ENCODE results near the gene PTPRR.

The PTPRR gene

GRCh38 chr12:70683976-70684375, 236.6 kb downstream of the PTPRR start:
- DNase-seq = no peak

GRCh38 chr12:70671698-70672097, 248.8 kb downstream of the PTPRR start:
- no peak for DNase-seq

DNA sequence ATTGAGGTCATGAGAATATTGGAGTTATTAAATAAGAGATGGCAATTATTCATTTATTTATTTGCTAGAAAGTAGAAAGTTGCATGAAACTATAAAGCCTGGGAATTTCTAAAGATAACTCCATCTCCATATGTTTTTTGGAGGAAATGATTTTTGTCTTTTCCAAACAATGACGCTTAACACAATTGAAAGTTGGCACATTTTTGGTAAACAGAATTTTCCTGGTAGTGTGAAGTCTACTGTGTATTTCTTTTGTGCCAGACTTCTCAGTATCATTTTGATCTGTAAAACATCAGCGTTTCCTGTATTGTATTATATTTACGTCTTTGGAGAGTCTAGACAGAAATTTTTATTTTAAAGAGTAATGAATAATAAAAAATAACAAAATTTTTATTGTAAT, 249.6 kb downstream of the PTPRR start:
- DNase-seq = no peak

- no peak for DNase-seq
Observed at GRCh38 chr12:70667253-70667652, 253.3 kb downstream of the PTPRR start.

DNA sequence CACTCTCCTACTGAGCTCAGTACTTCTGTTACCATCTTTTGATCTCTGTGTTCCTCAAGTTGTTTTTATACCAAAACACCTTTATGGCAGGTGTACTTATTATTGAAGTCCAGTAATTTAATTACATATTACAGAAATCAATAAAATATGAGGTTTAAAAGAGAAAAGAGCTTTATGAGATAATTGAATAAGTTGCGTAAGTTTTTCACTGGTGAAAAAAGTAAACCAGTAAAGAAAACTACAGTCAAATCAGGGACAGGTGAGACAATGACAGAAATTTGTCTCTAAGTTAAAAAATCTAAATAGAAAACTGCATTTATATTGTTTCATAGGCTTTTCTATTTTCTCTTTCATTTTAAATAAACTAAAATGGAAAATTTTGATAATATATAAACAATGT, 254.2 kb downstream of the PTPRR start:
- no peak for DNase-seq

- no peak for DNase-seq
Observed at GRCh38 chr12:70664465-70664881, 256.1 kb downstream of the PTPRR start.

DNA sequence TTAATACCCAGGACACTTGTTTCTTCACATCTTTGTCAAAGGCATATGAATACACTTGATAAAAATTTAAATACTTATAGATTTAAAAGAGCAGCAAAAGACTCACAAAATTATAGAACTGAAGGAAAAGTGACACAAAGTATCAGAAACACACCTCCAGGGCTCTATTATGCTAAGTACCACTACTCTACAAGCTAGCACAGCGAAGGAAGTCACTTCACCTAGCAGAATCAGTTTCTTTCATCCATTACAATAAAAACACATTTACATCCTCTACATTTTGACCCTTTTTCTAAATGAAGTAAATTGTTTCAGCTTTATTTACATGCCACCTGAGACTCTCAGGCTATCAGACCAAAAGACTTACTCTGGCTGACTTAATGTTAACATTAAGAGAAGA, 256.7 kb downstream of the PTPRR start:
- DNase-seq = no peak

DNA sequence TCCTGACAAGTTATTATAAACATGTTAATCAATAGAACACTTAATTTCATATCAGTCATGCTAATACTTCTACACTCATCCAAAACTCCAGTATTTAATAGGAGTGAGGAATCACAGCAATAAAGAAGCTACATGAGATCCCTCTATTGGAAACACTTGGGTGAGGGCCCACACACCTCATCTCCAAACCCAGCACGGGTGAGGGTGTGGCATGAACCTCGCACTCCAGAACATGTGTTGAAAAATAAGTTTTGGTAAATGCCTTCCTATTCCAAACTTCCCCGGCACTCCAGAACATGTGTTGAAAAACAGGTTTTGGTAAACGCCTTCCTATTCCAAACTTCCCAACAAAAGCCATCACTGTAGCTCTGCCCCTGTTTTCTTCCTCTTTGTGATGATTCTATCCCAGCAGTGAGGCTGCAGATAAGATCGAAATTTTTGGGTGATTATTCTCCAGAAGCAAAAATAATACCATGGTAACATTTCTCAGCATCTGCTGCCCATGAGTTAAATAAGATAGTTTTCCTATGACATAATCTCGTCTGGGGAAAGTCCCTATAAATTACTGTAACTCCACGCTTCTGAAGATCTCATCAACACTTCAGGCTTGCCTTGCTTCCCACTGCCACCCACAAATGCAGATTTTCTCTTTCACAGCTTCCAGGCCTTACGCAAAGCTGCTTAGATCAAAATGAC, 258.9 kb downstream of the PTPRR start:
- DNase-seq = no peak

DNA sequence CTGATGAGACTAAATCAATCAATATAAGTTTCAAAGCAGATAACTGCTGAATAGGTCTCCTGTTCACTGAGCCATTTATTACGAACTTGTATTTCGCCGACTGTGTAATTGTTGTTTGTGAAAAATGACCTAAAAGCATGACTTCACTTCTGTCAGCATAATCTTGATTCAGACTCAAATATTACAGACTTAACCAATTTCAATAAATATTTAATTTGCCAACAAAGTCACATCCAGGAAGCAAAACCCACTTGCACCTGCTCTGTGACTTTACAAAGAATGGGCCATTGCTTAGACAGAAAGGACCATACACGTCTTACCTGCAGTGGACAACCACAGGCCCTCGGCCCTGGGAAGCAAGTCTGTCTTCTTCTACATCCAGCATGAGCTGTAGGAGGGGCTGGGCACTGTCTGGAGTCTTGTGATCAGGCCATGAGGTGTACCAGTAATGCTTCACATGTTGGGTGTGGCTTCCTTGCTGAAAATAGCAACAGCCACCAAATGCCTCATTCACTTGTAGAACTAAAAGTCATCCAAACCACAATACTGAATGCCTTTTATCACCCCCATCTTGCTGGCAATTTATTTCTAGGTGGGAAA, 259.8 kb downstream of the PTPRR start:
- DNase-seq = no peak

- no peak for DNase-seq
Observed at GRCh38 chr12:70660002-70660604, 260.4 kb downstream of the PTPRR start.

GRCh38 chr12:70659077-70659606, 261.4 kb downstream of the PTPRR start:
- DNase-seq = no peak

- DNase-seq = no peak
Observed at GRCh38 chr12:70657616-70658286, 262.8 kb downstream of the PTPRR start.

DNA sequence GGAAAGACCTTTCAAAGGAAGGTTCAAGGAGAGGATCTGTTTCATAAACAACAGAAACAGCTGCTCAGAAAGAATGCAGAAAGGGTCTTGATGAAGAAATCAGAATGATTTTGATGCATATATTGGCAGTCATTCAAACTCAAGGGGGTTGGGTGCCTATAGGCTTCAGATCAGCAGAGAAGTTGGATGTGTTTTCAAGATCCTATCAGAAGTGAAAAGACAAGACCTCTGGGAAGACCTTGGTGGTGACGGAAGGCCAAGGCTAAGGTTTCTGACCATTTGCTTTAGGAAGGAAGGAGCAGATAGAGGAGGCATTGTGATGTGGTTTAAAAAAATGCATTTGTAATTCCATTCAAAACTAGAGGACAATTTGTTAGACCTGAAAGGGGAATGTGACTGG, 268.1 kb downstream of the PTPRR start:
- DNase-seq = no peak

DNA sequence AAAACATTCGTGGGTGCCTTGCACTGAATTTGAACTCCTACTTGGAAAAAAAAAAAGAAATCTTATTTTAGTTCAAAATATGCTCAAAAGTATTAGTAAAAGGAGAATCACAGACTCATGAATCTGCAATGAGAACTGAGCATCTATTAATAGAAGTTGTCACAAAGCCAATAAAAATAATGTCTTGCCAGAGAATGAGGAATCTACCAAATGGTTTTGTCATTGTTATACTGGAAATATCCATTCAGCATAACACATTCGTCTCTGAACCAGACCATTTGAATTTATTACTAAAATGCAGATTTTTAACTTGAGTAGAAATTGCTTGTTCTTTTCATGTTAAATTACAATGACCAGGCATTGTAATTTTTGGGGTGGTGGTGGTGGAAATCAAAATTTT, 271.7 kb downstream of the PTPRR start:
- DNase-seq = no peak

GRCh38 chr12:70648191-70648590, 272.3 kb downstream of the PTPRR start:
- no peak for DNase-seq

DNA sequence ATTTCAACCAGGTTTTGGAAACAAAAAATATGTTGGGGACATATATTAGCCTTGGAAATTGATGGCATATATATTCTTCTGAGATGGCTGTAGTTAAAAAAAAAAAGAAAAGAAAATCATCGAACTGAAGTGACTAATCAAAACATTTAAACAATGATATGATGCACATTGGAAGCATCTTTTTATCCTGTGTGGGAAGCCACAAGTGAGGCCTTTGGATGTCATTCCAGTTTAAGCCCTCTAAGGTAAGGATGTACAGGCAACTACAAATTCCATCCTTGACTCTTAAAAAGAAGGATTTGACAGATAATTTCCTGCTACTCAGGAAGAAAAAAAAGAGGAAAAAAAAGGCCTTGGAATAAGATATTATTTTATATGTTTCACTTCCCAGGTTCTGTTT, 273.7 kb downstream of the PTPRR start:
- no peak for DNase-seq

- no peak for DNase-seq
Observed at GRCh38 chr12:70645494-70646317, 274.8 kb downstream of the PTPRR start.

DNA sequence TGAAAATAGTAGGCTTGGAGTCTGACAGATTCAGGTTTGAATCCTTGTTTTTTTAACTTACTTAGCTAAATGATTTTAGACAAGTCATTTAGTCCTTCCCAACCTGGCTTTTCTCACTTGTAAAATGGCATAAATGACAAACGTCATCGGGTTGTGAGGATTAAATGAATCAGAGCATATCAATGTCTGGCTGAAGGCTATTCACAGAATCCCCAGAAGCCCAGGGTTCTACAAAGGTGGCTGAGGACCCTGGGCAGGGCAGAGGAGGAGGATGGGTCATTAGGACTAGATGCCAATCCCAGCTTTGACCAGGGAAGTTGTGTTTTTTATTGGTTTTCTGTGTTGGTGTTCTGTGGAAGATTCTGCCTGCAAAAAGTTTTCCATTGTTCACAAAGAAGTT, 275.7 kb downstream of the PTPRR start:
- DNase-seq = no peak

DNA sequence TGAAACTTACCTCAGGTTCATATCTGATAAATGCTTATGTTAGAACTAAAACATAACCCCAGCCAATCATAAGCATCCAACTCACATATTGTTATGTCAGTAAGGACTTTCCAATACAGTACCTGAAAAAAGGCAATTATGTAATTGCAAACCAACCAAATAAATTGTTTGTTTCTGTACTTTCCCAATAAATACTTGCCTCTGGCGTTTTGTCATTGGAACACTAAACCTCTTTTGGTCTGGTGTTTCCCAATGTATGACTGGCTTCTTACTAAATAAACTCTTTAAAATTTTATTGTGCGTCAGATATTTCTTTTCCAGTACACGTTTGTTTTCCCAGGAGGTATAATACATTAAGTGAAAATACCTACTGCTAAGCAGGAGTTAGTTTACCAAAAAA, 276.6 kb downstream of the PTPRR start:
- no peak for DNase-seq

- no peak for DNase-seq
Observed at GRCh38 chr12:70641691-70642090, 278.8 kb downstream of the PTPRR start.

DNA sequence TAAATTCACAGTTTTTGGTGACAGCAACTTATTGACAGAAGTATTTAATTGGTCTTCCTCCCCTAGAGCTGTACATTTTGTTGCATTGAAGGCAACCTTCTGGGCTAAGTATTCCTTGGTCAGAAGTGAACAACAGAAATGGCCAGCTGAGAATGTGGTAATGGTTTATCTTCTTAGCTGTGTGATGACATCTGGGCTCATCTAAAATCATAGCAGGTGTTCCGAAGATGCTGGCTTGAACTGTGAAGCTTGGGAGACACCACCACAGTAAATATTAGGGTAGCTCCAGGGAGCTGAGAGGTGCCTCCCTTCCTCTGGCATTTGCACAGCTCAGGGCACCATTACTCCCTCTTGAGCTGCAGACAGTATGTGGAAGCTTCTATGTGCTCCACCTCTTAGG, 279.6 kb downstream of the PTPRR start:
- DNase-seq = no peak

GRCh38 chr12:70639535-70639934, 281.0 kb downstream of the PTPRR start:
- no peak for DNase-seq
